ENCODE results near the gene ATOH8. TPM values are rescaled to one million over a fixed set of nuclear protein-coding genes. Genes with fewer than 3 reads are reported as not detected.

Gene ATOH8
- polyA plus RNA-seq, 1 of the 3 experiments (the other 2 are of a cell fraction), result 5.6 TPM

DNA sequence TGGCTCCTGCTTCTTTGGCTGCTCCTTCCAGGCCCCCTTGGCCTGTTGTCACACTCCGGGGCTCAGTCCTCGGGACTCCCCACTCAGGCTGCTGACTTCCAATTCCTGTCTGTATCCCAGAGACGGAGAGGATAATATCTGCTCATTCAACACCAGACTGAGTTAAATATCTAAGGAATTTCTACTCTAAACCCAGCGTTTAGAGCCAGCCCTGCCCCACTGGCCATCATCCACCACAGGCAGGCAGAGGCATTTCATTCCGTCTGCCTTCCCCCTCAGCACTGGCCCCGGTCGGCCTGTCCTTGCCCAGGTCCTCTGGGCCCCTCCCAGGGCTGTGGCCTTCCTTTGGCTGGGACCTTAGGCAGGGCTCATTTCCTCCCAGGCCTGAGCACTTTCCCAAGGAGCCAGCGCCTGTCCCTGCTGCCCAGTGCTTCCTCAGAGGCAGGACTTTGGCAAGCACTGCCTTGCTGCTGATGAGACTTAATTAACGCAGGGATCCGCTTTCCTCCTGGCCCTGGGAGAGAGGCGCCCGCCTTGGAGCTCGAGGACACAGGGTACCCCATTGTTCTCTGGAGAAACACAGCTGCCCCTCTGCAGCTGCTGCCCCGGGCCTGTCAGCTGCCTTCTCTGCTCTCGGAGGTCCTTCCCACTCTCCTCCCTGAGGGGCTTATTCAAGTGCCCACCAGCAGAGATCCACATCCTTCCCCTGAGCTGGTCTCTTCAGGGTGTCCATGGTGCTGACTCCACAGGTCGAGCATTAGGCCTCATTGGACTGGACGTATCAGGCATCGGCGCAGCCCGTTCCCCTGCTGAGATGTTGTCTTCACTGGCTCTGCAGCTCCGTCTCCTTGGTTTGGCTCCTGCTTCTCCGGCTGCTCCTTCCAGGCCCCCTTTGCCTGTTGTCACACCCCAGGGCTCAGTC, 42.8 kb downstream of the ATOH8 start:
- peak; percentile 37 for DNase-seq
- Histone ChIP-seq H3K9me2 (no peaks in the 10 kb centered on the region), H3K4me1 (ENCODE audit: control insufficient read depth in 1 of 2, insufficient read depth in 2 of 2, low read depth in 1 of 2, low read length in 1 of 2) (peaks cover 29 to 37% of the 10 kb centered on the region in 2 experiments; a peak in 3 of 4 replicates)

More for the DNA sequence above, 42.8 kb downstream of the ATOH8 start:
- Histone ChIP-seq H3K9me3 (no peaks in the 10 kb centered on the region), H2AFZ (ENCODE audit: low read depth) (peak overlapping the region; percentile 17; the same call in 1 of the 2 replicates), H3K27ac (ENCODE audit: low read depth in 2 of 2, low read length in 1 of 2) (peak overlapping the region; percentile 40 to 53; a peak in 2 of 4 replicates), H3K9ac (no peak overlapping the region), H3K36me3 (replicated peaks in 1 of 2; ENCODE audit: control insufficient read depth in 1 of 2, insufficient read depth in 2 of 2, low read length in 1 of 2) (no peaks in the 10 kb centered on the region), H3K4me2 (peak overlapping the region; percentile 45; the same call in 1 of the 2 replicates), H3F3A (replicated peaks; ENCODE audit: insufficient read depth) (peaks cover 30% of the 10 kb centered on the region), H3K79me2 (ENCODE audit: insufficient read depth) (no peaks in the 10 kb centered on the region), H3K27me3 (ENCODE audit: insufficient read depth) (no peaks in the 10 kb centered on the region), H4K20me1 (ENCODE audit: insufficient read depth) (no peaks in the 10 kb centered on the region), H3K4me3 (ENCODE audit: low read depth in 2 of 2, low read length in 1 of 2) (no peak overlapping the region)
- TF ChIP-seq ELF1 (IDR thresholded peaks at IDR 0.05) (no peak), GATA2 (CRISPR knock-in tag; IDR thresholded peaks at IDR 0.05) (no peak), NFIC (IDR thresholded peaks at IDR 0.05; ENCODE audit: borderline replicate concordance) (peak; percentile 24; the same call in 1 of the 2 replicates), CHD2 (IDR thresholded peaks at IDR 0.05; ENCODE audit: low read length, partially characterized antibody) (no peak), NRF1 (IDR thresholded peaks at IDR 0.05; ENCODE audit: low read depth, low read length) (no peak), USF2 (IDR thresholded peaks at IDR 0.05; ENCODE audit: borderline replicate concordance, low read depth, low read length) (no peak), RAD21 (IDR thresholded peaks at IDR 0.05; ENCODE audit: low read length) (no peak), REST (IDR thresholded peaks at IDR 0.05; ENCODE audit: low read depth, low read length) (peak; percentile 84; the same call in 1 of the 2 replicates), MXI1 (IDR thresholded peaks at IDR 0.05; ENCODE audit: low read depth, low read length) (no peak), SIN3A (IDR thresholded peaks at IDR 0.05; ENCODE audit: borderline replicate concordance, low read depth, low read length) (no peak)
- POLR2A ChIA-PET, result no interaction called here
- 52% methylated on average over 14 of the region's 22 CpGs for WGBS (ENCODE audit: low lambda C conversion rate)
- CTCF ChIA-PET, result interaction anchor here (1.0 to 5.8 kb wide), 6 partner anchors 17 to 159 kb away, joined by 3 to 53 read pairs (median 12); no protein-coding TSS in a partner anchor

Data from SK-N-SH (cell line).